Ovary (tissue), 3 donors: ENCODE measurements around the gene GPR180.

ENCODE experiments used
- CTCF ChIP-seq, 3 donors: fragments of 450-650 bp in 2 of 3; fragments of 200-600 bp in 1 of 3; IDR thresholded peaks; one replicate each; pipeline versions ENCODE4 v1.5.1 to v1.8.0; 2016 to 2022; ENCODE audit warnings: antibody characterized with exemption in 3 of 3, mild to moderate bottlenecking in 1 of 3
- EP300 ChIP-seq: sonication (generic); formaldehyde crosslinking; IDR thresholded peaks from one replicate; pipeline ENCODE4 v1.6.1; 2017; ENCODE audit warnings: antibody characterized with exemption
- POLR2A ChIP-seq: fragments of 450-650 bp; IDR thresholded peaks from one replicate; pipeline ENCODE4 v1.6.1; 2017; ENCODE audit warnings: antibody characterized with exemption, mild to moderate bottlenecking, moderate library complexity
- donor health status: DM: no; HTN: no; CAD: no.

GRCh38 chr13:94568443-94568842 is 33.2 kb upstream of the GPR180 start:
- TF ChIP-seq POLR2A = no peak
- no peak for TF ChIP-seq CTCF (IDR thresholded peaks at IDR 0.05)
- no peak for TF ChIP-seq EP300
